Measurements from ENCODE around the gene PABPN1L.
"Not testable (repeated sequence)": the region's sequence is repeated elsewhere in the genome, so short reads cannot be mapped to it uniquely, and the experiment has no call there.

The PABPN1L gene

GRCh38 chr16:88899901-88900661 lies 33.6 kb upstream of the PABPN1L start:
- DNase-seq = no peak

GRCh38 chr16:88897696-88898425 lies 31.4 kb upstream of the PABPN1L start:
- no peak for DNase-seq

- DNase-seq = no peak
These were observed 30.0 kb upstream of the PABPN1L start for GRCh38 chr16:88896238-88897070.

GRCh38 chr16:88895335-88895734 lies 28.9 kb upstream of the PABPN1L start:
- DNase-seq = no peak

- DNase-seq = no peak
These were observed 28.3 kb upstream of the PABPN1L start for GRCh38 chr16:88894681-88895300.

- DNase-seq = not testable (repeated sequence)
These were observed 27.8 kb upstream of the PABPN1L start for GRCh38 chr16:88894266-88894665.

- DNase-seq = no peak
These were observed 26.9 kb upstream of the PABPN1L start for GRCh38 chr16:88893127-88893968.

GRCh38 chr16:88892065-88892464 lies 25.6 kb upstream of the PABPN1L start:
- no peak for DNase-seq

- DNase-seq = no peak
These were observed 24.6 kb upstream of the PABPN1L start for GRCh38 chr16:88891083-88891482.

GRCh38 chr16:88889702-88890352 lies 23.4 kb upstream of the PABPN1L start:
- DNase-seq = not testable (repeated sequence)

GRCh38 chr16:88888461-88889387 lies 22.3 kb upstream of the PABPN1L start:
- DNase-seq = no peak

- no peak for DNase-seq
These were observed 21.6 kb upstream of the PABPN1L start for GRCh38 chr16:88888057-88888456.

- DNase-seq = no peak
These were observed 20.5 kb upstream of the PABPN1L start for GRCh38 chr16:88886845-88887521.

GRCh38 chr16:88886420-88886844 lies 20.0 kb upstream of the PABPN1L start:
- no peak for DNase-seq

- DNase-seq = no peak
These were observed 19.3 kb upstream of the PABPN1L start for GRCh38 chr16:88885693-88886280.

GRCh38 chr16:88884569-88885271 lies 18.3 kb upstream of the PABPN1L start:
- DNase-seq = no peak

GRCh38 chr16:88883946-88884345 lies 17.5 kb upstream of the PABPN1L start:
- no peak for DNase-seq

GRCh38 chr16:88883117-88883895 lies 16.8 kb upstream of the PABPN1L start:
- DNase-seq = no peak
